ENCODE results near the gene ARL14.

ARL14 gene

GRCh38 chr3:160722331-160722730, 45.4 kb downstream of the ARL14 start:
- DNase-seq (ENCODE audit: low read depth, low spot score): no peak

DNA sequence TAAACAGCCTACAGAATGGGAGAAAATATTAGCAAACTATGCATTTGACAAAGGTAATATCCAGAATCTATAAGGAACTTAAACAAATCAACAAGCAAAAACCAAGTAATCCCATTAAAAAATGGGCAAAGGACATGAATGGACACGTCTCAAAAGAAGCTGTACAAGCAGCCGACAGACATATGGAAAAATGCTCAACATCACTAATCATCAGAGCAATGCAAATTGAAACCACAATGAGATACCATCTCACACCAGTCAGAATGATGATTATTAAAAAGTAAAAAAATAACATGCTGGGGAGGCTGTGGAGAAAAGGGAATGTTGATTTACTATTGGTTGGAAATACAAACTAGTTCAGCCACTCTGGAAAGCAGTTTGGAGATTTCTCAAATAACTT, 48.4 kb downstream of the ARL14 start:
- no peak for DNase-seq (ENCODE audit: low read depth, low spot score)

Measured in activated CD4-positive, CD25-positive, alpha-beta regulatory T cell treated with anti-CD3 and anti-CD28 coated beads, Interleukin-2, amount 50 U/mL, for 16 hours (primary cell).